Measurements from ENCODE around the gene SQSTM1.

DNA sequence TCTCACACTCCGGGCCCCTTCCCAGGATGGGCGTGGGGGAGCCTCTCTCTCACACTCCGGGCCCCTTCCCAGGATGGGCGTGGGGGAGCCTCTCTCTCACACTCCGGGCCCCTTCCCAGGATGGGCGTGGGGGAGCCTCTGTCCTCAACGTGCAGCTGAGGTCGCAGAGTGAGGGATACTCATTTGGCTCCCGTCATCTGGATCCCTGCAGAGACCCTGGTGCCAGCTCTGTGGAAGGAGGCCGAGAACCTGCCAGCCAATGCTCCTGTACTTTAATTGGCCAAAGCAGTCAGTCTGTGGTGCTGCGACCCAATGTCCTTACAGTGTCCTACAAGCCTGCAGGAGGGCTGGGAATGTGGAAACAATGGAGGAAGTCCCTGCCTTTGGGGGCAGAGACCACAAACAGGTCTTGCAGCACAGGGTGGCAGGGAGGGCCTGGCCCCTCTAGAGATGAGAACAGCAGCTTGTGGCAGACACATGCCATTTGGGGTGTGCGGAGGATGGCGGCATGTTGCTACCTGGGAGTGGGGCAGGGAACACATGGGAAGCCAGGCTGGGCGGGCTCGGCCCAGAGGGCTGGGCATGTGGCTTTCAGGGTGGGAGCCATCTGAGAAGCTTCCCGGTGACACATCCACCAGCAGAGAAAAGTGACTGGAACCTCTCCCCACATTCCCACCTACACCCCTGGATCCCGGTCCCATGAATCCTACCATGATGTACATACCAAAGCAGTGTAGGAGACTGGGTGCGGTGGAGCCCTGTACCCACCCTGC is 51.5 kb downstream of the SQSTM1 start:
- TF ChIP-seq, protein P1, sequence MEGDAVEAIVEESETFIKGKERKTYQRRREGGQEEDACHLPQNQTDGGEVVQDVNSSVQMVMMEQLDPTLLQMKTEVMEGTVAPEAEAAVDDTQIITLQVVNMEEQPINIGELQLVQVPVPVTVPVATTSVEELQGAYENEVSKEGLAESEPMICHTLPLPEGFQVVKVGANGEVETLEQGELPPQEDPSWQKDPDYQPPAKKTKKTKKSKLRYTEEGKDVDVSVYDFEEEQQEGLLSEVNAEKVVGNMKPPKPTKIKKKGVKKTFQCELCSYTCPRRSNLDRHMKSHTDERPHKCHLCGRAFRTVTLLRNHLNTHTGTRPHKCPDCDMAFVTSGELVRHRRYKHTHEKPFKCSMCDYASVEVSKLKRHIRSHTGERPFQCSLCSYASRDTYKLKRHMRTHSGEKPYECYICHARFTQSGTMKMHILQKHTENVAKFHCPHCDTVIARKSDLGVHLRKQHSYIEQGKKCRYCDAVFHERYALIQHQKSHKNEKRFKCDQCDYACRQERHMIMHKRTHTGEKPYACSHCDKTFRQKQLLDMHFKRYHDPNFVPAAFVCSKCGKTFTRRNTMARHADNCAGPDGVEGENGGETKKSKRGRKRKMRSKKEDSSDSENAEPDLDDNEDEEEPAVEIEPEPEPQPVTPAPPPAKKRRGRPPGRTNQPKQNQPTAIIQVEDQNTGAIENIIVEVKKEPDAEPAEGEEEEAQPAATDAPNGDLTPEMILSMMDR (IDR thresholded peaks at IDR 0.05; ENCODE audit: low read depth, low read length, missing input control): no peak
- no peak for TF ChIP-seq MAX (IDR thresholded peaks at IDR 0.05)
- no peak for TF ChIP-seq TAF1 (conservative IDR thresholded peaks at IDR 0.05)
- no peak for TF ChIP-seq RXRA (IDR thresholded peaks at IDR 0.05)
- TF ChIP-seq SP1 (IDR thresholded peaks at IDR 0.05): no peak
- TF ChIP-seq, protein P2, sequence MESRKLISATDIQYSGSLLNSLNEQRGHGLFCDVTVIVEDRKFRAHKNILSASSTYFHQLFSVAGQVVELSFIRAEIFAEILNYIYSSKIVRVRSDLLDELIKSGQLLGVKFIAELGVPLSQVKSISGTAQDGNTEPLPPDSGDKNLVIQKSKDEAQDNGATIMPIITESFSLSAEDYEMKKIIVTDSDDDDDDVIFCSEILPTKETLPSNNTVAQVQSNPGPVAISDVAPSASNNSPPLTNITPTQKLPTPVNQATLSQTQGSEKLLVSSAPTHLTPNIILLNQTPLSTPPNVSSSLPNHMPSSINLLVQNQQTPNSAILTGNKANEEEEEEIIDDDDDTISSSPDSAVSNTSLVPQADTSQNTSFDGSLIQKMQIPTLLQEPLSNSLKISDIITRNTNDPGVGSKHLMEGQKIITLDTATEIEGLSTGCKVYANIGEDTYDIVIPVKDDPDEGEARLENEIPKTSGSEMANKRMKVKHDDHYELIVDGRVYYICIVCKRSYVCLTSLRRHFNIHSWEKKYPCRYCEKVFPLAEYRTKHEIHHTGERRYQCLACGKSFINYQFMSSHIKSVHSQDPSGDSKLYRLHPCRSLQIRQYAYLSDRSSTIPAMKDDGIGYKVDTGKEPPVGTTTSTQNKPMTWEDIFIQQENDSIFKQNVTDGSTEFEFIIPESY (IDR thresholded peaks at IDR 0.05): no peak
- TF ChIP-seq, protein P3, sequence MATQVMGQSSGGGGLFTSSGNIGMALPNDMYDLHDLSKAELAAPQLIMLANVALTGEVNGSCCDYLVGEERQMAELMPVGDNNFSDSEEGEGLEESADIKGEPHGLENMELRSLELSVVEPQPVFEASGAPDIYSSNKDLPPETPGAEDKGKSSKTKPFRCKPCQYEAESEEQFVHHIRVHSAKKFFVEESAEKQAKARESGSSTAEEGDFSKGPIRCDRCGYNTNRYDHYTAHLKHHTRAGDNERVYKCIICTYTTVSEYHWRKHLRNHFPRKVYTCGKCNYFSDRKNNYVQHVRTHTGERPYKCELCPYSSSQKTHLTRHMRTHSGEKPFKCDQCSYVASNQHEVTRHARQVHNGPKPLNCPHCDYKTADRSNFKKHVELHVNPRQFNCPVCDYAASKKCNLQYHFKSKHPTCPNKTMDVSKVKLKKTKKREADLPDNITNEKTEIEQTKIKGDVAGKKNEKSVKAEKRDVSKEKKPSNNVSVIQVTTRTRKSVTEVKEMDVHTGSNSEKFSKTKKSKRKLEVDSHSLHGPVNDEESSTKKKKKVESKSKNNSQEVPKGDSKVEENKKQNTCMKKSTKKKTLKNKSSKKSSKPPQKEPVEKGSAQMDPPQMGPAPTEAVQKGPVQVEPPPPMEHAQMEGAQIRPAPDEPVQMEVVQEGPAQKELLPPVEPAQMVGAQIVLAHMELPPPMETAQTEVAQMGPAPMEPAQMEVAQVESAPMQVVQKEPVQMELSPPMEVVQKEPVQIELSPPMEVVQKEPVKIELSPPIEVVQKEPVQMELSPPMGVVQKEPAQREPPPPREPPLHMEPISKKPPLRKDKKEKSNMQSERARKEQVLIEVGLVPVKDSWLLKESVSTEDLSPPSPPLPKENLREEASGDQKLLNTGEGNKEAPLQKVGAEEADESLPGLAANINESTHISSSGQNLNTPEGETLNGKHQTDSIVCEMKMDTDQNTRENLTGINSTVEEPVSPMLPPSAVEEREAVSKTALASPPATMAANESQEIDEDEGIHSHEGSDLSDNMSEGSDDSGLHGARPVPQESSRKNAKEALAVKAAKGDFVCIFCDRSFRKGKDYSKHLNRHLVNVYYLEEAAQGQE (IDR thresholded peaks at IDR 0.05): no peak
- no peak for TF ChIP-seq HNF4G (IDR thresholded peaks at IDR 0.05)

All from liver (tissue), 3 donors.